HG03064 (cell line): ENCODE measurements around the gene BEAN1.
"Not testable (repeated sequence)": the region's sequence is repeated elsewhere in the genome, so short reads cannot be mapped to it uniquely, and the experiment has no call there.

Experiments
- ATAC-seq: cut with Tn5 transposase; IDR thresholded peaks from one replicate; pipeline ENCODE4 v1.9.1; 2021; ENCODE audit warnings: low read depth; ENCODE audit not compliant: unreplicated experiment

BEAN1 gene

GRCh38 chr16:66481943-66482390, 54.9 kb downstream of the BEAN1 start:
- no peak for ATAC-seq

- ATAC-seq, result no peak
Measured at GRCh38 chr16:66483689-66484452, 56.8 kb downstream of the BEAN1 start.

DNA sequence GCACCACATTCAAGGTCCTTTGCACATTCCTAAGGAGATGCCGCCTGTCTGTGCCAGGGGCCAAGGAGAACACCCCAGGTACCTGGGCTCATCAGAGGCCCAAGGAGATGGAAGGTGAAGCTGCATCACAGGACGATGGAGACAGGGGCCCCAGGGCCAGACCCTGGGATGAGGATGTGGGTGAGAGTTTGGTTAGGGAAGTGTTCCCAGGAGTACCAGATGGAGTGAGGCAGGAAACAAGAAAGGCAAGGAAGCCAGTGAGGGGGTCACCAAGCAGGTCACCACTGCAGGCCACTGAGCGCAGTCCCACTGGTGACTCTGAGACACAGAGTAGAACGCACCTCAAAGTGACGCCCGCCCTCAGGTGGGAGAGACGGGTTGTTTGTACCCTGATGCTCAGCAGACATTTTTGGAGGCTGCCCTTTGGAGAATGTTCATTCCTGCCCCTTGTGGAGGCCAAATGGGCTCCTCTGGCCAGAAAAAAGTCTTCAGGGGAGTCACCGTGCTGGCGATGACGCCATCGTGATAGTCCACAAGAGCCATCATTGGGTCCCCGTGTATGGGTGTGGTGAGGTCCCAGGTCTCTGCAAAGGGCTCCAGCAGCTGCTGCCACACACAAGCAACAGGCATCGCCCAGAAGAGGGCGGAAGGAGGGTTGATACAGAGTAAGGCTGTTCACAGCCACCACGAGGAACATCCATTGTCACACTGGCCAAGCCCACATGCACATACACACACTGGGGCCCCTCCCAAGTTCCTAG, 57.5 kb downstream of the BEAN1 start:
- ATAC-seq, result no peak

DNA sequence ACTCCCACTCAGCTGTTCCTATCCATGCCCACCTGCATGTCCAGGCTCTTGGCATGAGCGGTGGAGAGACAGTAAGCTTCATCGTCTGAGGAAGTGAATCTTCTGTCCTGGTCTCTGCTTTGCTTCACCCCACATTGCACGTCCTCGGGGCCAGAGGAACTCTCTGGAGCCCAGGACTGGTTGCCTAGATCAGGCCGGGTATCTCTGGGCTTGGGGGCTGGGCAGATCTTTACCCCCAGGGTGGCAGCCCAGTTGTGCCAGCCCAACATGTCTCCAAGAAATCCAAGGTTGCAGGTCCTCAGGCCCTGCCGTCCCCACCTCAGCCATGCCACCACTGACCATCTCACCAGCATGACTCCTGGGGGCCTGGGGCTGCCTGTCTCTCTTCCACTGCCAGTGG, 58.3 kb downstream of the BEAN1 start:
- no peak for ATAC-seq

DNA sequence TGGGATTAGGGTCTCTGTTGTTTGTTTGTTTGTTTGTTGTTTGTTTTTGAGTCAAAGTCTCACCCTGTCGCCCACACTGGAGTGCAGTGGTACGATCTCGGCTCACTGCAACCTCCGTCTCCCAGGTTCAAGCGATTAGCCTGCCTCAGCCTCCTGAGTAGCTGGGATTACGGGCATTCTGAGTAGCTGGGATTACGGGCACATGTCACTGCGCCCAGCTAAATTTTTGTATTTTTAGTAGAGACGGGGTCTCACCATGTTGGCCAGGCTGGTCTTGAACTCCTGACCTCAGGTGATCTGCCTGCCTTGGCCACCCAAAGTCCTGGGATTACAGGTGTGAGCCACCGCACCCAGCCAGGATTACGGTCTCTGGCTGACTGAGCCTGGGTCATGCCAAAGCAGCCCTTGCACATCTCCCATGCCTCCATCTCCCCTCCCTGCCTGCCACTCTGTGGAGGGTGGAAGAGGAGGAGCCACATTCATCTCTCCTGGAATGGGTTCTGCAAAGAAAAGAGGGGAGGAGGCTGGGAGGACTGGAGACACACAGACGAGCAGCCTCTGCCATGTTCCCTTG, 59.2 kb downstream of the BEAN1 start:
- no peak for ATAC-seq

DNA sequence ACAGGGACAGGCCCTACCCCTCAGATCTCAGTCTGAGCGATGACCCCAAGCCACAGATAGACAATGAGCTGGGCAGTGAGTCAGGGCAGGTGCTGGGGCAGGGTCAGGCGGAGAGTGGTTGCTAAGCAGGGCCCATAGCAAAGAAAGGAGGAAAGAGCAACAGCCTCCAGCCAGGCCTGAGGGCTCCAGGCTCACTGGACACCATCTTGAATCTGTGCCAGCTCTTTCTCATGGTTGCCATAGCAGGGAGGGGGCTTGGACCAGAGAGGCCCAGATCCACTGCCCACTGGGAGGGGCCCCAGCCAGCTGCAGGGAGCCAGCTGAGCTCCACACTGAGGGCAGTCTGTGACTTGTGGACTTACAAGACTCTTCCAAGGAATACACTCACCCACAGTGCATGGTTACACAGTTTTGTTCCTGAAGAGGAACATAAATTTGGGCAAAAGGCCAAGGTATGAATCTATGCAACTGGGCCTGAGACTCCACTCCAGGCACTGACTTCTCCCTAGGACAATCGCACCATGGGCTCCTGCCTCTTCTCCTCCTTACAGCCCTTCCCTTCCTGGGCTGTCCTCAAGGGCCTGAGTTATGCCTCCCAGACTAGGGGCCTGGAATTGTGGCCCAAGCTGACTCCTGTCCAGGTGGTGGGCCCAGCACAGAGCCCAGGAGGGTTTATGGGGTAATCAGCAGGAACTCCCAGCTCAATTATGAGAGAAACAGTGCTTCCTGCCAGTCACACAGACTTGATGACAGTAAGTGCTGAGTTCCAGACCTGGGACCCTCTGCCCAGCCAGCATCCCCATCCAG, 59.9 kb downstream of the BEAN1 start:
- no peak for ATAC-seq

- no peak for ATAC-seq
Measured at GRCh38 chr16:66487580-66488275, 60.6 kb downstream of the BEAN1 start.

DNA sequence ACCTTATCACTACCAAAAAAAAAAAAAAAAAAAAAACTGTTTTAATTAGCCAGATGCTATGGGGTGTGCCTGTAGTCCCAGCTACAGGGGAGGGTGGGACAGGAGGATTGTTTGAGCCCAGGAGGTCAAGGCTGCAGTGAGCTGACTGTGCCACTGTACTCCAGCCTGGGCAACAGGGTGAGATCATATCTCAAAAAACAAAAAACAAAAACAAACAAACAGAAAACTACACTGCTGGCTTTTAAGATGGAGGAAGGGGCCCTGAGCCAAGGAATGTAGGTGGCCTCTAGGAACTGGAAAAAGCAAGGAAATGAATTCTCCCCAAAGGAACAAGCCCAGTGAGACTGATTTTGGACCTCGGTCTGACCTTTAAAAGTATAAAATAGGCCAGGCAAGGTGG, 61.4 kb downstream of the BEAN1 start:
- no peak for ATAC-seq

DNA sequence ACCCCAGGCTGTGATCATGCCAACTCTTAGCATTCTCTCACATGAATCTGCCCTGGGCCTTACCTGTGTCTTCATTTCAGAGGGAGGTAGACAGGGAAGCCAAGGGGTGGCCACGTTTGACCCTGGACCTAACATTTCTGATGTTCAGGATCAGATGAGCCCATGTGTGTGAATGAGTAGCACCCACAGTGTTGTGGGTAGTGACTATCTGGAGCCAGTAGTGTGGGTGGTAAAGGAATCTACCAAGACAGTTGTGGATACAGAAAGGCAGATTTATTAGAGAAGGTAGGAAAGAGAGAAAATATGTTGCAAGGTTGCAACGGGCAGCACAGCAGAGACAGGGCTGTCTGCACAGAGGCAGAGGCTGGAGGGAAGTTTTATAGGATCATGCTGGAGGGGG, 62.3 kb downstream of the BEAN1 start:
- ATAC-seq, result no peak

- ATAC-seq, result no peak
Measured at GRCh38 chr16:66489818-66490217, 62.7 kb downstream of the BEAN1 start.

GRCh38 chr16:66490774-66491715, 64.0 kb downstream of the BEAN1 start:
- ATAC-seq, result no peak

DNA sequence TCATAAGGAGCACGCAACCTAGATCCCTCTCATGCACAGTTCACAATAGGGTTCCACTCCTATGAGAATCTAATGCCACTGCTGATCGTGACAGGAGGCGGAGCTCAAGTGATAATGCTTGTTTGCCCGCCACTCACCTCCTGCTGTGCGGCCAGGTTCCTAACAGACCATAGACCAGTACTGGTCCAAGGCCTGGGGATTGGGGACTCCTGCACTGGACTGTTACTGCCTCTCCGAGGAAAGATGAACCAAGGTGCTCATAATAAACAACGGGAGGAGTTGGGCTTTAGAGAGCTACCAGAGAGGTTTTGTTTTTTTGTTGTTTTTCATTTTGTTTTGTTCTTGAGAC, 64.6 kb downstream of the BEAN1 start:
- ATAC-seq, result no peak

DNA sequence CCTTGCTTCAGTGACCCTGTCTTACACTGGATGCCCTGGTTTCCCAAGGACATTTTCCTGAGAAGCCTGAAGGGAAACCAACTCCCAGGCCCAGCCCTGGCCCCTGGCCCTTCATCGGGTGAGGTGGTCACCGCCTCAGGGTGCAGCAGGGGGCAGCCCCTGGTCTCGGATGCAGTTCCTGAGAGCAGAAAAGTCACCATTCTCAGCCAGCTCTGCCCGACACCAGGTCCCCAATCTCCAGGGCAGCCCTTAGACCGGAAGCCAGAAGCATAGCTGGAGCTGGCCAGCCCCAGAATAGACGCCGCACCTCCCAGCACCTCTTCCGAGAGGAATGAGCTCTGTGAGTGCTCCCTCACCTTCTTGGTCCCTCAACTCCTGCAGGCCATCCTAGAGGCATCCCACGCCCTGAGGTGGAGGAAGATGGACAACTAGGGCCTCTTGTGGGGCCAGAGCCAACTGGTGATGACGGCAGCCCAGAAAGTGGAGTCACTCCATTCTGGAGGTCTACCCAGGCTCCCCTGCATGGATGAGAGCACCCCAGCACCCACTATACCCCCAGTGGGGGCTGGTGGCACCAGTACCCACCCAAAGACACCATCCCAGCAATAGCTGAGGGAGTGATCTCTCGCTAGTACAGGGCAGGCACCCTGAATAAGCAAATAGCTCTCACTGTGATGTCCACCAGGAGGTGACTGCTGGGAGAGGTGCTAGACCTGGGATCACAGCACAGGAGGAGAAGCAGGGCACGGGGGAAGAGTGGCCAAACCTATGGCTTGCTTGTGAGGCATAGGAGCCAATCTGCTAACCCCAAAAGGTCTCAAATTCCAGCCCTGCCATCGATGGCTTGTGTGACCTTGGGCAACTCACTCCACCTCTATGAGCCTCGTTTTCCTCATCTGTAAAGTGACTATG, 66.7 kb downstream of the BEAN1 start:
- no peak for ATAC-seq

- no peak for ATAC-seq
Measured at GRCh38 chr16:66494916-66495315, 67.8 kb downstream of the BEAN1 start.

- ATAC-seq, result no peak
Measured at GRCh38 chr16:66495440-66495839, 68.3 kb downstream of the BEAN1 start.

DNA sequence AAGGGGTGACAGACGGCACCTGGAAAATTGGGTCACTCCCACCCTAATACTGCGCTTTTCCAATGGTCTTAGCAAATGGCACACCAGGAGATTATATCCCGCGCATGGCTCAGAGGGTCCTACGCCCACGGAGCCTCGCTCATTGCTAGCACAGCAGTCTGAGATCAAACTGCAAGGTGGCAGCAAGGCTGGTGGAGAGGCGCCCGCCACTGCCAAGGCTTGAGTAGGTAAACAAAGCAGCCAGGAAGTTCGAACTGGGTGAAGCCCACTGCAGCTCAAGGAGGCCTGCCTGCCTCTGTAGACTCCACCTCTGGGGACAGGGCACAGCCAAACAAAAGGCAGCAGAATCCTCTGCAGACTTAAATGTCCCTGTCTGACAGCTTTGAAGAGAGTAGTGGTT, 69.1 kb downstream of the BEAN1 start:
- ATAC-seq, result not testable (repeated sequence)

- ATAC-seq, result not testable (repeated sequence)
Measured at GRCh38 chr16:66497921-66498320, 70.8 kb downstream of the BEAN1 start.

- not testable (repeated sequence) for ATAC-seq
Measured at GRCh38 chr16:66501563-66501962, 74.5 kb downstream of the BEAN1 start.
